KMS-11 (cell line): ENCODE measurements around the gene C16orf96.

ENCODE experiments used
- H2AFZ ChIP-seq: fragments of 200-600 bp; sonication (generic); 2 replicates; pipeline ENCODE4 v1.6.1; 2016; ENCODE audit warnings: antibody characterized with exemption, mixed run types, low read depth
- H3K27ac ChIP-seq: fragments of 200-600 bp; sonication (generic); 2 replicates; pipeline ENCODE4 v1.6.1; 2016; ENCODE audit warnings: mild to moderate bottlenecking, mixed run types
- H3K27me3 ChIP-seq: fragments of 200-600 bp; sonication (generic); 2 replicates; pipeline ENCODE4 v1.6.1; 2017; ENCODE audit warnings: mild to moderate bottlenecking, low read depth, mixed run types, moderate library complexity; ENCODE audit not compliant: insufficient read depth
- H3K36me3 ChIP-seq: fragments of 200-600 bp; sonication (generic); 2 replicates; pipeline ENCODE4 v1.6.1; 2017; ENCODE audit warnings: mild to moderate bottlenecking, mixed run types; ENCODE audit not compliant: insufficient read depth
- H3K4me1 ChIP-seq: fragments of 200-600 bp; sonication (generic); 2 replicates; pipeline ENCODE4 v1.6.1; 2016; ENCODE audit warnings: mild to moderate bottlenecking, low read depth, mixed run types; ENCODE audit not compliant: poor library complexity, severe bottlenecking
- H3K4me2 ChIP-seq: fragments of 200-600 bp; sonication (generic); 2 replicates; pipeline ENCODE4 v1.7.0; 2016; ENCODE audit warnings: mild to moderate bottlenecking, mixed run types
- H3K4me3 ChIP-seq: fragments of 200-600 bp; sonication (generic); IDR thresholded peaks from 2 replicates; pipeline ENCODE4 v1.6.1; 2017; ENCODE audit warnings: low read depth, low read length, mixed read lengths; ENCODE audit not compliant: insufficient read depth
- H3K79me2 ChIP-seq: fragments of 200-600 bp; sonication (generic); 2 replicates; pipeline ENCODE4 v1.6.1; 2016; ENCODE audit warnings: low read depth, mixed run types; ENCODE audit not compliant: insufficient read depth
- H3K9ac ChIP-seq: fragments of 200-600 bp; sonication (generic); 2 replicates; pipeline ENCODE4 v1.6.1; 2016; ENCODE audit warnings: mild to moderate bottlenecking, mixed run types
- H4K20me1 ChIP-seq: fragments of 200-600 bp; sonication (generic); 2 replicates; pipeline ENCODE4 v1.6.1; 2016; ENCODE audit warnings: mild to moderate bottlenecking, mixed run types; ENCODE audit not compliant: insufficient read depth
- CTCF ChIP-seq: fragments of 200-600 bp; sonication (generic); conservative IDR thresholded peaks from 2 replicates; pipeline ENCODE4 v1.6.1; 2017; ENCODE audit warnings: low read depth, mild to moderate bottlenecking, antibody characterized with exemption, low read length, moderate library complexity, mixed read lengths

C16orf96 gene

GRCh38 chr16:4602331-4602730 is 46.2 kb downstream of the C16orf96 start:
- H3K27me3 ChIP-seq = peaks cover 41% of the 10 kb centered on the region
- no peaks in the 10 kb centered on the region for H3K36me3 ChIP-seq
- H3K4me1 ChIP-seq = no peaks in the 10 kb centered on the region
- H3K79me2 ChIP-seq = no peaks in the 10 kb centered on the region
- H3K4me3 ChIP-seq = no peak overlapping the region
- no peak overlapping the region for H3K4me2 ChIP-seq
- no peak for TF ChIP-seq CTCF
- no peak overlapping the region for H2AFZ ChIP-seq
- H4K20me1 ChIP-seq = no peaks in the 10 kb centered on the region
- no peak overlapping the region for H3K9ac ChIP-seq
- H3K27ac ChIP-seq = no peak overlapping the region

- H2AFZ ChIP-seq = no peak overlapping the region
- H3K36me3 ChIP-seq = no peaks in the 10 kb centered on the region
- H3K9ac ChIP-seq = no peak overlapping the region
- H3K79me2 ChIP-seq = no peaks in the 10 kb centered on the region
- H3K4me3 ChIP-seq = no peak overlapping the region
- H4K20me1 ChIP-seq = no peaks in the 10 kb centered on the region
- no peak overlapping the region for H3K4me2 ChIP-seq
- H3K27ac ChIP-seq = no peak overlapping the region
- TF ChIP-seq CTCF = no peak
- peaks cover 28% of the 10 kb centered on the region for H3K27me3 ChIP-seq
- no peaks in the 10 kb centered on the region for H3K4me1 ChIP-seq
Measured at GRCh38 chr16:4603624-4604170, 47.6 kb downstream of the C16orf96 start.

GRCh38 chr16:4604401-4604800 is 48.3 kb downstream of the C16orf96 start:
- no peak overlapping the region for H3K4me3 ChIP-seq
- no peaks in the 10 kb centered on the region for H3K79me2 ChIP-seq
- H3K4me2 ChIP-seq = no peak overlapping the region
- H4K20me1 ChIP-seq = no peaks in the 10 kb centered on the region
- H3K9ac ChIP-seq = no peak overlapping the region
- no peaks in the 10 kb centered on the region for H3K4me1 ChIP-seq
- TF ChIP-seq CTCF = no peak
- H3K27ac ChIP-seq = no peak overlapping the region
- peaks cover 21% of the 10 kb centered on the region; the same call in 1 of the 2 replicates for H3K27me3 ChIP-seq
- H2AFZ ChIP-seq = no peak overlapping the region
- H3K36me3 ChIP-seq = no peaks in the 10 kb centered on the region

GRCh38 chr16:4606354-4606753 is 50.2 kb downstream of the C16orf96 start:
- no peaks in the 10 kb centered on the region for H3K79me2 ChIP-seq
- no peaks in the 10 kb centered on the region for H4K20me1 ChIP-seq
- no peak overlapping the region for H3K27ac ChIP-seq
- no peaks in the 10 kb centered on the region for H3K36me3 ChIP-seq
- H3K4me2 ChIP-seq = no peak overlapping the region
- H3K27me3 ChIP-seq = peaks cover 7% of the 10 kb centered on the region; the same call in 1 of the 2 replicates
- H3K4me3 ChIP-seq = no peak overlapping the region
- no peak for TF ChIP-seq CTCF
- no peaks in the 10 kb centered on the region for H3K4me1 ChIP-seq
- no peak overlapping the region for H2AFZ ChIP-seq
- H3K9ac ChIP-seq = no peak overlapping the region
